HG02571 (cell line): ENCODE measurements around the gene AP3S2.
"Not testable (repeated sequence)": the region's sequence is repeated elsewhere in the genome, so short reads cannot be mapped to it uniquely, and the experiment has no call there.

Experiments
- ATAC-seq: cut with Tn5 transposase; IDR thresholded peaks from one replicate; pipeline ENCODE4 v1.9.1; 2021; ENCODE audit warnings: mild to moderate bottlenecking, moderate library complexity; ENCODE audit not compliant: unreplicated experiment

Gene AP3S2

GRCh38 chr15:89904519-89904918 lies 10.7 kb upstream of the AP3S2 start:
- ATAC-seq: no peak

- no peak for ATAC-seq
These were observed 10.0 kb upstream of the AP3S2 start for GRCh38 chr15:89903858-89904130.

GRCh38 chr15:89903015-89903857 lies 9.4 kb upstream of the AP3S2 start:
- no peak for ATAC-seq

GRCh38 chr15:89900849-89901248 lies 7.1 kb upstream of the AP3S2 start:
- ATAC-seq: no peak

- ATAC-seq: no peak
These were observed 6.3 kb upstream of the AP3S2 start for GRCh38 chr15:89899951-89900567.

GRCh38 chr15:89899295-89899945 lies 5.6 kb upstream of the AP3S2 start:
- ATAC-seq: no peak

- no peak for ATAC-seq
These were observed 5.0 kb upstream of the AP3S2 start for GRCh38 chr15:89898614-89899294.

- ATAC-seq: no peak
These were observed 4.4 kb upstream of the AP3S2 start for GRCh38 chr15:89898146-89898545.

GRCh38 chr15:89893027-89893426 lies 767 bp downstream of the AP3S2 start:
- ATAC-seq: no peak

GRCh38 chr15:89888214-89888804 lies 5.5 kb downstream of the AP3S2 start:
- ATAC-seq: no peak

- no peak for ATAC-seq
These were observed 8.2 kb downstream of the AP3S2 start for GRCh38 chr15:89885611-89886010.

GRCh38 chr15:89885179-89885578 lies 8.6 kb downstream of the AP3S2 start:
- not testable (repeated sequence) for ATAC-seq

- no peak for ATAC-seq
These were observed 10.3 kb downstream of the AP3S2 start for GRCh38 chr15:89883518-89883917.

GRCh38 chr15:89880727-89881126 lies 13.1 kb downstream of the AP3S2 start:
- no peak for ATAC-seq

- ATAC-seq: no peak
These were observed 15.5 kb downstream of the AP3S2 start for GRCh38 chr15:89878323-89878722.

GRCh38 chr15:89877083-89877425 lies 16.7 kb downstream of the AP3S2 start:
- no peak for ATAC-seq

GRCh38 chr15:89876396-89877082 lies 17.3 kb downstream of the AP3S2 start:
- no peak for ATAC-seq

- no peak for ATAC-seq
These were observed 18.1 kb downstream of the AP3S2 start for GRCh38 chr15:89875741-89876140.

GRCh38 chr15:89874926-89875564 lies 18.7 kb downstream of the AP3S2 start:
- no peak for ATAC-seq

- no peak for ATAC-seq
These were observed 23.0 kb downstream of the AP3S2 start for GRCh38 chr15:89870688-89871288.
